ENCODE measurements around the gene HDAC5.
"Not testable (repeated sequence)": the region's sequence is repeated elsewhere in the genome, so short reads cannot be mapped to it uniquely, and the experiment has no call there.

The HDAC5 gene

GRCh38 chr17:44134752-44135568 lies 11.5 kb upstream of the HDAC5 start:
- in situ Hi-C loops (cut with HindIII; ENCODE audit: low pct_ligation_motif_present, low sequenced_read_pairs): no loop called here
- no peak for DNase-seq
- TF ChIP-seq CTCF (IDR thresholded peaks at IDR 0.05; ENCODE audit: low read depth, low read length, missing control alignments): no peak

GRCh38 chr17:44133918-44134476 lies 10.6 kb upstream of the HDAC5 start:
- in situ Hi-C loops (cut with HindIII; ENCODE audit: low pct_ligation_motif_present, low sequenced_read_pairs): no loop called here
- H3K36me3 ChIP-seq (replicated peaks): no peaks in the 10 kb centered on the region
- no peak overlapping the region for H3K27ac ChIP-seq
- TF ChIP-seq CTCF (IDR thresholded peaks at IDR 0.05; ENCODE audit: low read depth, low read length, missing control alignments): no peak
- no peak overlapping the region for H3K4me3 ChIP-seq (ENCODE audit: low read depth, low read length)
- DNase-seq: no peak
- H3K27me3 ChIP-seq (replicated peaks): no peaks in the 10 kb centered on the region

More at GRCh38 chr17:44134752-44135568, 11.5 kb upstream of the HDAC5 start:
- Histone ChIP-seq H3K36me3 (replicated peaks) (no peaks in the 10 kb centered on the region), H3K27ac (no peak overlapping the region), H3K27me3 (replicated peaks) (no peaks in the 10 kb centered on the region), H3K4me3 (ENCODE audit: low read depth, low read length) (no peak overlapping the region)

GRCh38 chr17:44132275-44132821 lies 8.9 kb upstream of the HDAC5 start:
- H3K27ac ChIP-seq: no peak overlapping the region
- DNase-seq: no peak
- H3K27me3 ChIP-seq (replicated peaks): no peaks in the 10 kb centered on the region
- no peaks in the 10 kb centered on the region for H3K36me3 ChIP-seq (replicated peaks)
- TF ChIP-seq CTCF (IDR thresholded peaks at IDR 0.05; ENCODE audit: low read depth, low read length, missing control alignments): no peak
- no peak overlapping the region for H3K4me3 ChIP-seq (ENCODE audit: low read depth, low read length)
- in situ Hi-C loops (cut with HindIII; ENCODE audit: low pct_ligation_motif_present, low sequenced_read_pairs): no loop called here

- H3K27me3 ChIP-seq (replicated peaks); H3K36me3 ChIP-seq (replicated peaks); H3K4me3 ChIP-seq (ENCODE audit: low read depth, low read length); in situ Hi-C loops (cut with HindIII; ENCODE audit: low pct_ligation_motif_present, low sequenced_read_pairs); H3K27ac ChIP-seq; DNase-seq: not testable (repeated sequence)
Measured at GRCh38 chr17:44131372-44131771, 7.9 kb upstream of the HDAC5 start.

- TF ChIP-seq CTCF (IDR thresholded peaks at IDR 0.05; ENCODE audit: low read depth, low read length, missing control alignments): no peak
- no peak for DNase-seq
- Histone ChIP-seq H3K36me3 (replicated peaks) (no peaks in the 10 kb centered on the region), H3K4me3 (ENCODE audit: low read depth, low read length) (no peak overlapping the region), H3K27me3 (replicated peaks) (no peaks in the 10 kb centered on the region), H3K27ac (no peak overlapping the region)
- in situ Hi-C loops (cut with HindIII; ENCODE audit: low pct_ligation_motif_present, low sequenced_read_pairs): no loop called here
Measured at GRCh38 chr17:44130693-44131349, 7.4 kb upstream of the HDAC5 start.

GRCh38 chr17:44128383-44128782 lies 4.9 kb upstream of the HDAC5 start:
- in situ Hi-C loops (cut with HindIII; ENCODE audit: low pct_ligation_motif_present, low sequenced_read_pairs): no loop called here
- Histone ChIP-seq H3K27me3 (replicated peaks) (no peaks in the 10 kb centered on the region), H3K27ac (no peak overlapping the region), H3K36me3 (replicated peaks) (no peaks in the 10 kb centered on the region), H3K4me3 (ENCODE audit: low read depth, low read length) (no peak overlapping the region)
- TF ChIP-seq CTCF (IDR thresholded peaks at IDR 0.05; ENCODE audit: low read depth, low read length, missing control alignments): no peak
- no peak for DNase-seq
